ENCODE measurements around the gene NSFL1C.
A peak's percentile ranks its signal among the peaks of the same experiment; 100 is the strongest.

Gene NSFL1C

GRCh38 chr20:1457992-1458391 lies 8.7 kb downstream of the NSFL1C start:
- DNase-seq: no peak

- DNase-seq: no peak
These were observed 10.3 kb downstream of the NSFL1C start for GRCh38 chr20:1456300-1456699.

- no peak for DNase-seq
These were observed 15.6 kb downstream of the NSFL1C start for GRCh38 chr20:1450926-1451491.

DNA sequence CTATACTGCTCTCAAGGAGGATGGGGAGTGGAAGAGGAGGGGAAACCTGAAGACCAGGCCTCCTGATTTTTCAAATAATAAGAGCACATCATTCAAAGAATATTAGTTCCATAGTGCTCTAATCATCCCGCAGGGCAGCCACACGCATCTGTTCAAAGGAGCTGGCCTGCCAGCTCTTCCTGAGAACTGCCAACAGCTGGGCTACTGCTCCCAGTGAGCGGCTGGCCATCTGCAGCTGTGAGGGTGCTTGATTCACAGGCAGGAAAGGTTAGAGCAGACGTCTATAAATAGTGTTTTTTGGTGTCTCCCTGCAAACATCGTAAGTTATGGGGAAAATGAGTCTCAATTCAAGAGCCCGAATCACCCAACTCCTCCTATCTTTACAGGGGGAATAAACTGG lies 17.3 kb downstream of the NSFL1C start:
- no peak for DNase-seq

- DNase-seq: no peak
These were observed 18.5 kb downstream of the NSFL1C start for GRCh38 chr20:1448081-1448620.

GRCh38 chr20:1446536-1446935 lies 20.1 kb downstream of the NSFL1C start:
- no peak for DNase-seq

DNA sequence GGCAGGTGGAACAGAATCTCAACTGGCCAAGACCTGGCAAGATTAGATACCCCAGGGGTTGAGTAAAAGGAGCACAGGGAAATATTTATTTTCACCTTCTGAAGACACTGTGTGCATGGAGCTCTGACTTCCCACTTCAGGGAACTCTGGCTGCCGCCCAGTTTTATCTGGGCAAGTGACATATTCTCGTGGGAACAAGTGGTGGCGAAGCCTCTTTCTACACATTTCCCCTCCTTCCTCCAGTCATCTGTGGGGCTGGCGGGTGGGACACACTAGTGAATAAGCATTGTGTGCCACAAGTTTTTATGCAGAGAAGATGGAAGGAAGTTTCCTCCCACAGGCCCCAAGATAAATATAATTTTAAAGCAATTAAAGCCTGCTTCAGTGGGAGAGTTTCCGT lies 23.6 kb downstream of the NSFL1C start:
- no peak for DNase-seq

DNA sequence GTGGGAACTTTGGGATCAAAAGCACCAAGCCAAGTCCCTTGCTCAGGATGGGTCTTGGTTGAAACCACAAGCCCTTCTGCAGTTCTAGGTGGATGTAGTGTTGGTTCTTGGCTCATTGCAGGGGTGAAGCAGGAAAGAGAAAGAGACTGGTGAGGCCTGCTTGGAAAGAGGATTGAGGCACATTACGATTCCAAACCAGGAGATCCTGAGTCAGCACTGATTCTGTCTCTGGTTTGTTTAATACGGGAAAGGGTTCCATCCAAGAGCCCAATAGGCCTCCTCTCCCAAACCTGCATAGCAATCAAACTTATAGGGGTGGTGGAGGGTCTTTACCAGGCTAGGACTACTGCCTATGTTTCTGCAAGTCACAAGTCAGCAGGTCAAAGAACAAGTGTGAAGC lies 24.3 kb downstream of the NSFL1C start:
- no peak for DNase-seq

DNA sequence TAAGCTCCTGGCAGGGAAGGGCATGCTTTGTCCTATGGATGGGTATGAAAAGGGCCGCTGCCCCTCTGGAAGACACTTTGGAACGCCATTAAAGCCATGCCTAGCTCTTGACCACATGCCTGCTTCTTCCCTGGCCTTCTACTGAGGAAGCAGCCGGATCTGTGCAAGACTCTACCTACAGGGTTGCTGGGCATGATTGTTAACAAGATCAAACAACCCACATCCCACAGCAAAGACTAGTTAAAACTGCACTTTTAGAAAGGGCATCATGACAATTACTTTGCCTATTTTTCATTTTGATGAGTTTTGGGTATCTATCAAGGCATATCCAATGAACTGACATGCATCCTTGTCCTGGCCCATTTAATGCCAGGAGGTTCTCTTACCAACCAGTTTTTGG lies 25.5 kb downstream of the NSFL1C start:
- no peak for DNase-seq

DNA sequence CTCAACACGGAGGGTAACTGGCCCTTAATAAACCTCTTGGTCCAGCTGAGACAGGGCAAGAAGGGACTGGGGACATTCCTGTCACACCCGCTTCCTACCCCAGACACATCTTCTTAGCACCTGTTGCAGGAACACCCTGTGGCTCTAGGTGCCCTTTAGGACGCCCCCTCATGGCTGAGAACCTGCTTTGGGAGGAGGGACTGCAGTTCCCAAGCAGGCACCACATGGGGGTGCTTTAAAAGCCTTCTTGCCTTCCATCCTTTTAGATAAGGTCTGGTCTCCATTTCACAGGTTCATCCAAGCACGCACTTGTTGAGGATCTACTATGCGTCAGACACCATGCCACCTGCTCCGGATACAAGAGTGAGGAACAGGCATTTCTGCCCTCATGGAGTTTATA lies 26.6 kb downstream of the NSFL1C start:
- no peak for DNase-seq

DNA sequence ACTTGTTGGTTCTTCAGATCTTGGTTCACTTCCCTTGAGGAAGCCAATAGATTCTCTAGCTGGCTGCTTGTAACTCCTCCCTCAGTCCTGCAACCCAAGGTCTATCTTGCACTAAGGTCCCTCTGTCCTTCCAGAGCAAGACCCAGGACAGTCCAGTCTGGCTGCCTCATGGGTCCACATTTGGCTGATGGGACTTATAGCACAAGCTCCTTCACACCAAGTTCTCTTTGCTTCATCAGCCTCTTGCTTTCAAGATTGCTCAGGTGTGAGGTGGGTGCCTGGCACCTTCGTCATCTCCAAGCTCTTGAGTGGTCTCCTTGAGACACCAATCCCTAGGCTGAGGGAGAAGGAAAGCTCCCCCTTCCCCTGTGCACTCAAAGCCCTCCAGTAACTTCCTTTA lies 28.3 kb downstream of the NSFL1C start:
- DNase-seq: no peak

- DNase-seq: peak; percentile 79
These were observed 29.3 kb downstream of the NSFL1C start for GRCh38 chr20:1437235-1437904.

DNA sequence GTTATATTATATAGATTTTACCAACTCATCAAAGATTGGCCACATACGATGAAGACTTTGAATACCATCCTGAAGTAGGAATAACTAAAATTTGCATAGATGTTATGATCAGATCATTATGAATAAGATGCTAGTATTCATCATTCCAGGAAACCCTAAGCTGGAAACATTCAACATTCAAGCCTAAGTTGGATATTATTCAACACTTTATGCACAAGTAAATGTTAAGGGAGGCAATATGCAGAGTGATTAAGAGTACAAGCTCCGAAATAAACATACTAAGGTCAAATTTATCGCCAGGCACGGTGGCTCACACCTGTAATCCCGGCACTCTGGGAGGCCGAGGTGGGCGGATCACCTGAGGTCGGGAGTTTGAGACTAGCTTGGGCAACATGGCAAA lies 30.4 kb downstream of the NSFL1C start:
- DNase-seq: no peak

GRCh38 chr20:1435337-1435699 lies 31.3 kb downstream of the NSFL1C start:
- DNase-seq: no peak

- no peak for DNase-seq
These were observed 31.9 kb downstream of the NSFL1C start for GRCh38 chr20:1434571-1435336.

- no peak for DNase-seq
These were observed 35.5 kb downstream of the NSFL1C start for GRCh38 chr20:1431158-1431557.

- DNase-seq: no peak
These were observed 36.6 kb downstream of the NSFL1C start for GRCh38 chr20:1430004-1430451.

GRCh38 chr20:1429143-1429728 lies 37.4 kb downstream of the NSFL1C start:
- DNase-seq: no peak

DNA sequence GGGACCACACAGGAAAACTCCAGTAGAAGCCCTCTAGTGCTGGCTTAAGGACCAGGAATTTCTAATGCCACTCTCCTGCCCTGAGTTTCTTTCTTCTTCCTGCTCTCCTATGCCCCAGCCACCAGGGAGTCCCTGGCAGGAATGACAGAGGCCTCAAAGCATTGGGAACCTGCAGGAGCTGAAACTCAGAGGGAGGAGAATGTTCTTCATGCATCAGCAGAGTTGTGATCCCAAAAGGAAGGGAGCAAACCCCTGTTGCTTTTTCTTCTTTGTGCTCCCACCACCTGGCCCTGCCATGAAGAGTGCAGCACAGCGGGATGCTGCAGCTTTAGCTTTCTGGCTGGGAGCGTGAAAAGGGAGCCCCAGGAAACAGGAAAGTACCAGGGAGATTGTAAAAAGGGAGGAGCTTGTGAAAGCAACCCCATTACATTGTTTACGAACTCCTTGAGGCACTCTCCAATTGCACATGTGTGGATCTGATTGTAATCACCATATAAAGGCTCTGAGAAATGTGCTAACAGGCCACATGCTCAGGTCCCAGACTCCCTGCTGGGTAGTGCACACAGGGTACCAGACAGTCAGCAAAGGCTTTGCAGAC lies 39.1 kb downstream of the NSFL1C start:
- no peak for DNase-seq

GRCh38 chr20:1426231-1426849 lies 40.3 kb downstream of the NSFL1C start:
- DNase-seq: no peak

GRCh38 chr20:1424336-1424735 lies 42.3 kb downstream of the NSFL1C start:
- DNase-seq: no peak

DNA sequence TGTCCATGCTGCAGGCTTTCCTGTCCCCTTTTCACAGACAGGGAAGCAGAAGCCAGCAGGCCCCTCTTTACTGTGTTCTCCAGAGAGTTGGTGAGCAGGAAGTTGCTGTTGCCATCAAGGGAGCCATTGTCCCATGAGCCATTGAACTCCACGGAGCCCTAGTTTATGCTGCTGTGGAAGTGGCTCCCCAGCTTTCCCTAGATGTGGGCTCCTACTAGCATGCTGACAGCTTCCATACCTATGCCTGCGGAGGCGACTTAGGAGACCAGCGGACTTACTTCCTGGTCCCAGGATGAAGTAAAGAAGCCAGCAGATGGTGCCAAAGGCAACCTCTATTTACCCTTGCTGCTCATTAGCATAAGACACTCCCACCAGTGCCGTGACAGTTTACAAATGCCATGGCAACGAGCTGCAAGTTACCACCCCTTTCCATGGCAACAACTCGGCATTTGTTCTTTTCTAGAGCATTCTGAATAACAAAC lies 43.0 kb downstream of the NSFL1C start:
- no peak for DNase-seq

GRCh38 chr20:1423206-1423605 lies 43.4 kb downstream of the NSFL1C start:
- DNase-seq: no peak
